ENCODE measurements around the gene BTN1A1. TPM values are rescaled to one million over a fixed set of nuclear protein-coding genes. Genes with fewer than 3 reads are reported as not detected.

The BTN1A1 gene
- total and polyA plus RNA-seq, 9 donors, result 0.04 to 0.19 (median 0.13) TPM

GRCh38 chr6:26552205-26552604, 52.1 kb downstream of the BTN1A1 start:
- Histone ChIP-seq H3K4me3 (ENCODE audit: low read length) (no peak overlapping the region), H3K4me1 (ENCODE audit: control insufficient read depth, insufficient read depth, low read length) (peaks cover 6% of the 10 kb centered on the region), H3K27ac (ENCODE audit: low read length) (no peak overlapping the region), H3K9me3 (replicated peaks; ENCODE audit: control insufficient read depth, low read depth, low read length) (no peaks in the 10 kb centered on the region), H3K36me3 (ENCODE audit: control insufficient read depth, insufficient read depth, low read length) (no peaks in the 10 kb centered on the region), H3K27me3 (ENCODE audit: control insufficient read depth, insufficient read depth, low read length) (no peaks in the 10 kb centered on the region)
- WGBS (ENCODE audit: insufficient coverage), result 83% methylated on average over 4 of the region's 10 CpGs
- no peak for DNase-seq

GRCh38 chr6:26552640-26553188, 52.6 kb downstream of the BTN1A1 start:
- Histone ChIP-seq H3K36me3 (ENCODE audit: control insufficient read depth, insufficient read depth, low read length) (no peaks in the 10 kb centered on the region), H3K27ac (ENCODE audit: low read length) (peak overlapping the region; percentile 95), H3K4me3 (ENCODE audit: low read length) (peak overlapping the region; percentile 57), H3K27me3 (ENCODE audit: control insufficient read depth, insufficient read depth, low read length) (no peaks in the 10 kb centered on the region), H3K9me3 (replicated peaks; ENCODE audit: control insufficient read depth, low read depth, low read length) (no peaks in the 10 kb centered on the region), H3K4me1 (ENCODE audit: control insufficient read depth, insufficient read depth, low read length) (peaks cover 6% of the 10 kb centered on the region)
- no peak for DNase-seq
- 53% methylated on average over 7 of the region's 11 CpGs for WGBS (ENCODE audit: insufficient coverage)

DNA sequence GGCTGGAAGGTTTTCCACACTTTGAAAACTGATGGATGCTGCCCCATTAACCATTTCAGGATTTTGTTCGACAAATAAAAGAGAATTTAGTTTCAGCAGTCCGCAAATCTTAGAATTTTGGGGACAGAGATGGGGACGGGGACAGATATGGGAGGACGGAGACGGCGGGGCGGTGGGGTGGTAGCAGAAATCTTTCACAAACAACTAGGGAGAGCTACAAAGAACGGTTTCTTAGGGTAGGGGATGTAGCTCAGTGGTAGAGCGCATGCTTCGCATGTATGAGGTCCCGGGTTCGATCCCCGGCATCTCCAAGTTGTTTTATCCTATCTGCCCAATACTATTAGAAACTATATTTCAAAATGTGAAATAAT, 53.1 kb downstream of the BTN1A1 start:
- H3K9me3 ChIP-seq (replicated peaks; ENCODE audit: control insufficient read depth, low read depth, low read length), result no peaks in the 10 kb centered on the region
- H3K4me3 ChIP-seq (ENCODE audit: low read length), result peak overlapping the region; percentile 57
- H3K27ac ChIP-seq (ENCODE audit: low read length), result peak overlapping the region; percentile 95
- H3K36me3 ChIP-seq (ENCODE audit: control insufficient read depth, insufficient read depth, low read length), result no peaks in the 10 kb centered on the region
- peaks cover 6% of the 10 kb centered on the region for H3K4me1 ChIP-seq (ENCODE audit: control insufficient read depth, insufficient read depth, low read length)
- H3K27me3 ChIP-seq (ENCODE audit: control insufficient read depth, insufficient read depth, low read length), result no peaks in the 10 kb centered on the region
- 0% methylated on average over 1 of the region's 13 CpGs for WGBS (ENCODE audit: insufficient coverage)
- peak; percentile 88 for DNase-seq

DNA sequence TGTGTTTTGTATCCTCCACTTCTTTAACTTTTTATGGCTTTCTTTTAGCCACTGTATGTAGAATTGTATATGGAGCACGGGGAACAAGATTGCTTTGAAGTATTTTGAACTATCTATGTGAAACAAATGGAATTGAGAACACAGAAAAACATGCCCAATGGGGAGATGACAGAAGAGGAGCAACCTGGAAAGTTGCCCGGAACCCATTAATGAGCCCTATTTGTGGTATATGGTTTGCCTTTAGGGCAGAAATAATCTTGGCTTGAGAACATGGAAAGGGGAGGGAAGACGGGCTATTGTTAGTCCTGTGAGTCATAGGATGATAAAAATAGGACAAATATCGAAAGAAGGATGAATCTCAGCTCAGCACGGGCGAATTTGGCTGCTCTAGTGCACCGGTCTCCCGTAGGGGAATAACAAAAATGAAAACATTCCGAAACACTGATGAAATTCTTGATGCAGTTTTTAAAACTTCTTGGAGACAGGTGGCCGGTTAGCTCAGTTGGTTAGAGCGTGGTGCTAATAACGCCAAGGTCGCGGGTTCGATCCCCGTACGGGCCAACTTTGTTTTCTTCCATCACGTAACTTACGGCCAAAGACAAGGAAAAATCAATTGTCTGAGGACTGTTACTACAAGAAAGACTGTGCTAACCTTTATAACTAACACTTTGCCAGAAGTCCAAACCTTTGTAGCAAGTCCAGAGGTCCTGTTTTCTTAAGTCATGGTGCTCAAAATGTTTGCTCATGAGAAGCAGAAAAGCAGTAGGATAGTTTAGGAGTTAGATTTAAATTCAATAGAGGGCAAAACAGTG, 53.7 kb downstream of the BTN1A1 start:
- H3K4me1 ChIP-seq (ENCODE audit: control insufficient read depth, insufficient read depth, low read length), result peaks cover 6% of the 10 kb centered on the region
- H3K9me3 ChIP-seq (replicated peaks; ENCODE audit: control insufficient read depth, low read depth, low read length), result no peaks in the 10 kb centered on the region
- H3K27ac ChIP-seq (ENCODE audit: low read length), result peak overlapping the region; percentile 95
- H3K36me3 ChIP-seq (ENCODE audit: control insufficient read depth, insufficient read depth, low read length), result no peaks in the 10 kb centered on the region
- peak; percentile 96 for DNase-seq
- H3K4me3 ChIP-seq (ENCODE audit: low read length), result peak overlapping the region; percentile 57
- H3K27me3 ChIP-seq (ENCODE audit: control insufficient read depth, insufficient read depth, low read length), result no peaks in the 10 kb centered on the region
- under 1% methylated on average over 11 of the region's 19 CpGs for WGBS (ENCODE audit: insufficient coverage)

- Histone ChIP-seq H3K27ac (ENCODE audit: low read length) (peak overlapping the region; percentile 95), H3K4me3 (ENCODE audit: low read length) (peak overlapping the region; percentile 57), H3K27me3 (ENCODE audit: control insufficient read depth, insufficient read depth, low read length) (no peaks in the 10 kb centered on the region), H3K9me3 (replicated peaks; ENCODE audit: control insufficient read depth, low read depth, low read length) (no peaks in the 10 kb centered on the region), H3K4me1 (ENCODE audit: control insufficient read depth, insufficient read depth, low read length) (peaks cover 6% of the 10 kb centered on the region), H3K36me3 (ENCODE audit: control insufficient read depth, insufficient read depth, low read length) (no peaks in the 10 kb centered on the region)
- no peak for DNase-seq
- WGBS (ENCODE audit: insufficient coverage), result 14% methylated on average over 1 of the region's 1 CpG
These were observed 54.3 kb downstream of the BTN1A1 start for GRCh38 chr6:26554447-26554696.

GRCh38 chr6:26554697-26555504, 54.8 kb downstream of the BTN1A1 start:
- Histone ChIP-seq H3K36me3 (ENCODE audit: control insufficient read depth, insufficient read depth, low read length) (no peaks in the 10 kb centered on the region), H3K9me3 (replicated peaks; ENCODE audit: control insufficient read depth, low read depth, low read length) (no peaks in the 10 kb centered on the region), H3K27ac (ENCODE audit: low read length) (peak overlapping the region; percentile 95), H3K27me3 (ENCODE audit: control insufficient read depth, insufficient read depth, low read length) (no peaks in the 10 kb centered on the region), H3K4me1 (ENCODE audit: control insufficient read depth, insufficient read depth, low read length) (peaks cover 6% of the 10 kb centered on the region), H3K4me3 (ENCODE audit: low read length) (peak overlapping the region; percentile 57)
- DNase-seq, result peak; percentile 67
- under 1% methylated on average over 11 of the region's 27 CpGs for WGBS (ENCODE audit: insufficient coverage)

DNA sequence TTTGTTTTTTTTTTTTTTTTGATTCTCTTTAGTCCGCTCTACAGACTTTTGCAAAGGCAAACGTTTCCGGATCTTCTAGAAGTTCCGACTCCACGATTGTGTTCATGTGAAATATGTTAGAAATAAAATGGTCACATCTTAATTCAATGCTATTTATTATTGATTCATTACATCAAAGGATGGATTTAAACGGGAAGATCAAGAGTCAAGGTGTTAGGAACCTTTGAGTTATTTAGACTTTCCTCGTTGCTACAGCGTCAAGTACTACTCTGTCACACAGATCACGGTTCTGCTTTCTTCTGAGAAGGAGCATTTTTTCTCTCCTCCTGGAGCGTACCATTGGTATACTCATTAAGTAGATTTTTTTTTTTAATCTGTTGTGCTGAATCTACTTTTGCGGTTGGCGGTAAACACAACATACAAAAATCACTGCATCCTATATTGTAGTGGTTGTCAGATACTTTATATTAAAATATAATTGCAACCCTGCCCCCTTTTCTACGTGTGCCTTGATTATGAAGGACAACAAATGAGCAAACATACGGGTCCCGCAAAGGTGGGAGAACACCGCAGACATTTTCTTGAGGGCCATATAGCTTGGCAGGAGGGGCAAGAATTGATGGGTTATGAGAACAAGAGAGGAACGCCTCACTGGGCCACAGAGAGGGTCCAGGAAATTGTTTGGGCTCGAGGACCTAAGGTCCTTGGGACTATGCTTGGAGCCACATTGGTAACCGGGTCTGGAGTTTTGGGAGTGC, 55.6 kb downstream of the BTN1A1 start:
- no peaks in the 10 kb centered on the region for H3K9me3 ChIP-seq (replicated peaks; ENCODE audit: control insufficient read depth, low read depth, low read length)
- H3K4me3 ChIP-seq (ENCODE audit: low read length), result no peak overlapping the region
- no peaks in the 10 kb centered on the region for H3K27me3 ChIP-seq (ENCODE audit: control insufficient read depth, insufficient read depth, low read length)
- H3K27ac ChIP-seq (ENCODE audit: low read length), result peak overlapping the region; percentile 38
- no peaks in the 10 kb centered on the region for H3K36me3 ChIP-seq (ENCODE audit: control insufficient read depth, insufficient read depth, low read length)
- H3K4me1 ChIP-seq (ENCODE audit: control insufficient read depth, insufficient read depth, low read length), result peaks cover 2% of the 10 kb centered on the region
- WGBS (ENCODE audit: insufficient coverage), result 21% methylated on average over 6 of the region's 19 CpGs
- DNase-seq, result peak; percentile 22

DNA sequence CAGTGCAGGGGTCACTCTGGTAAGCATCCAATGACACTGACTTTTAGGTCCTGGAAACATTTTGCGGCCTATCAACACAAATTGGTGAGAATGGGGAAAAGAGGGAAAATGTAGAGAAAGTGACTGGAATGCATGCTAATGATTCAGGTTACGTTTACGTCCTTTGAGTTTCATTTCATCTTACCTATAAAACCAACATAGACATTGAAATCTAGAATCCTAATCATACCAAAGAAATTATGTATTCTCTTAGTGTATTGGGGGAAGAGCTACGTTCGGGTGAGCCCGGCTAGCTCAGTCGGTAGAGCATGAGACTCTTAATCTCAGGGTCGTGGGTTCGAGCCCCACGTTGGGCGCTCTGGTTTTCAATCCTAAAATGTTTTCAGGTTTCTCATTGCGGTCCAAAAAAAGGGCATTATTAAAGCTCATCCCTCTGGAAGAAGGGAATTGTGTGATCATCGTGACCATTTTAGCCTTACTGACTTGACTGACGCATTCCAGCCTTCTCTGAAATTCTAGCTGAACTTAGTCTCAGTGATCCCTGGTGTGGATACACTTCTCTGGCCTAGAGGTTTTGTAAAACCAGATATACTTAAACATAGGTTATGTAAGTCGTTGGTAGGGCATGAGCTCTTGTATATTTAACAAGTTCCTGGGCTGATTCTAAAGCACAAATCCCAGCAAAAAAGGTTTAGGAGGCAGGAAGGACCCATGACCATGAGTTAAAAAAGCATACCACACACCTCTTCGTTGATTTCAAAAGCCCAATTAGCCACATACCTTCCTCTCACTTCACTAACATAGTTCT, 56.4 kb downstream of the BTN1A1 start:
- Histone ChIP-seq H3K4me1 (ENCODE audit: control insufficient read depth, insufficient read depth, low read length) (peaks cover 2% of the 10 kb centered on the region), H3K27me3 (ENCODE audit: control insufficient read depth, insufficient read depth, low read length) (no peaks in the 10 kb centered on the region), H3K27ac (ENCODE audit: low read length) (no peak overlapping the region), H3K36me3 (ENCODE audit: control insufficient read depth, insufficient read depth, low read length) (no peaks in the 10 kb centered on the region), H3K9me3 (replicated peaks; ENCODE audit: control insufficient read depth, low read depth, low read length) (no peaks in the 10 kb centered on the region), H3K4me3 (ENCODE audit: low read length) (no peak overlapping the region)
- 73% methylated on average over 2 of the region's 16 CpGs for WGBS (ENCODE audit: insufficient coverage)
- DNase-seq, result peak; percentile 84
